HL-60 (cell line): ENCODE measurements around the gene IRAK3.
A peak's percentile ranks its signal among the peaks of the same experiment; 100 is the strongest.

Experiments
- DNase-seq, 2 experiments: peaks; one replicate each; pipeline ENCODE4 v3.0.0-alpha.2; 2010 to 2020; ENCODE audit warnings: low read depth in 1 of 2, low spot score in 1 of 2
- H3K27ac ChIP-seq: fragments of 250-450 bp; sonication (Bioruptor Pico); replicated peaks from 2 replicates; pipeline ENCODE4 v1.5.1; 2020; ENCODE audit warnings: mild to moderate bottlenecking, moderate library complexity
- H3K27me3 ChIP-seq: fragments of 250-450 bp; sonication (Bioruptor Pico); 2 replicates; pipeline ENCODE4 v1.5.1; 2021; ENCODE audit warnings: mild to moderate bottlenecking, moderate library complexity; ENCODE audit not compliant: insufficient read depth, poor library complexity, severe bottlenecking
- H3K4me3 ChIP-seq: replicated peaks from 2 replicates; pipeline ENCODE4 v1.5.1; 2011; ENCODE audit warnings: mild to moderate bottlenecking, control low read depth, low read length; ENCODE audit not compliant: insufficient read depth
- GABPA ChIP-seq: IDR thresholded peaks from 2 replicates; pipeline ENCODE4 v1.6.1; 2012; ENCODE audit warnings: low read depth
- POLR2AphosphoS5 ChIP-seq: IDR thresholded peaks from 2 replicates; pipeline ENCODE4 v1.6.1; 2012; ENCODE audit warnings: low read depth
- SPI1 ChIP-seq: IDR thresholded peaks from 2 replicates; pipeline ENCODE4 v1.6.1; 2012; ENCODE audit warnings: low read depth, mild to moderate bottlenecking, borderline replicate concordance
- TF ChIP-seq, protein P1 (sequence below): IDR thresholded peaks from one replicate; pipeline ENCODE4 v1.5.1; 2011; ENCODE audit warnings: low read length, control low read depth, inconsistent platforms; ENCODE audit not compliant: insufficient read depth
- TF ChIP-seq, protein P2 (sequence below): IDR thresholded peaks from 2 replicates; pipeline ENCODE4 v1.6.1; 2012; ENCODE audit warnings: low read depth; ENCODE audit not compliant: insufficient replicate concordance

IRAK3 gene

GRCh38 chr12:66191547-66192126 is 2.6 kb downstream of the IRAK3 start:
- Histone ChIP-seq H3K27me3 (no peaks in the 10 kb centered on the region), H3K27ac (peak overlapping the region; percentile 80), H3K4me3 (peak overlapping the region; percentile 57)
- DNase-seq: no peak
- TF ChIP-seq SPI1 (no peak), GABPA (no peak), POLR2AphosphoS5 (no peak)
- TF ChIP-seq, protein P1, sequence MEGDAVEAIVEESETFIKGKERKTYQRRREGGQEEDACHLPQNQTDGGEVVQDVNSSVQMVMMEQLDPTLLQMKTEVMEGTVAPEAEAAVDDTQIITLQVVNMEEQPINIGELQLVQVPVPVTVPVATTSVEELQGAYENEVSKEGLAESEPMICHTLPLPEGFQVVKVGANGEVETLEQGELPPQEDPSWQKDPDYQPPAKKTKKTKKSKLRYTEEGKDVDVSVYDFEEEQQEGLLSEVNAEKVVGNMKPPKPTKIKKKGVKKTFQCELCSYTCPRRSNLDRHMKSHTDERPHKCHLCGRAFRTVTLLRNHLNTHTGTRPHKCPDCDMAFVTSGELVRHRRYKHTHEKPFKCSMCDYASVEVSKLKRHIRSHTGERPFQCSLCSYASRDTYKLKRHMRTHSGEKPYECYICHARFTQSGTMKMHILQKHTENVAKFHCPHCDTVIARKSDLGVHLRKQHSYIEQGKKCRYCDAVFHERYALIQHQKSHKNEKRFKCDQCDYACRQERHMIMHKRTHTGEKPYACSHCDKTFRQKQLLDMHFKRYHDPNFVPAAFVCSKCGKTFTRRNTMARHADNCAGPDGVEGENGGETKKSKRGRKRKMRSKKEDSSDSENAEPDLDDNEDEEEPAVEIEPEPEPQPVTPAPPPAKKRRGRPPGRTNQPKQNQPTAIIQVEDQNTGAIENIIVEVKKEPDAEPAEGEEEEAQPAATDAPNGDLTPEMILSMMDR: no peak
- TF ChIP-seq, protein P2, sequence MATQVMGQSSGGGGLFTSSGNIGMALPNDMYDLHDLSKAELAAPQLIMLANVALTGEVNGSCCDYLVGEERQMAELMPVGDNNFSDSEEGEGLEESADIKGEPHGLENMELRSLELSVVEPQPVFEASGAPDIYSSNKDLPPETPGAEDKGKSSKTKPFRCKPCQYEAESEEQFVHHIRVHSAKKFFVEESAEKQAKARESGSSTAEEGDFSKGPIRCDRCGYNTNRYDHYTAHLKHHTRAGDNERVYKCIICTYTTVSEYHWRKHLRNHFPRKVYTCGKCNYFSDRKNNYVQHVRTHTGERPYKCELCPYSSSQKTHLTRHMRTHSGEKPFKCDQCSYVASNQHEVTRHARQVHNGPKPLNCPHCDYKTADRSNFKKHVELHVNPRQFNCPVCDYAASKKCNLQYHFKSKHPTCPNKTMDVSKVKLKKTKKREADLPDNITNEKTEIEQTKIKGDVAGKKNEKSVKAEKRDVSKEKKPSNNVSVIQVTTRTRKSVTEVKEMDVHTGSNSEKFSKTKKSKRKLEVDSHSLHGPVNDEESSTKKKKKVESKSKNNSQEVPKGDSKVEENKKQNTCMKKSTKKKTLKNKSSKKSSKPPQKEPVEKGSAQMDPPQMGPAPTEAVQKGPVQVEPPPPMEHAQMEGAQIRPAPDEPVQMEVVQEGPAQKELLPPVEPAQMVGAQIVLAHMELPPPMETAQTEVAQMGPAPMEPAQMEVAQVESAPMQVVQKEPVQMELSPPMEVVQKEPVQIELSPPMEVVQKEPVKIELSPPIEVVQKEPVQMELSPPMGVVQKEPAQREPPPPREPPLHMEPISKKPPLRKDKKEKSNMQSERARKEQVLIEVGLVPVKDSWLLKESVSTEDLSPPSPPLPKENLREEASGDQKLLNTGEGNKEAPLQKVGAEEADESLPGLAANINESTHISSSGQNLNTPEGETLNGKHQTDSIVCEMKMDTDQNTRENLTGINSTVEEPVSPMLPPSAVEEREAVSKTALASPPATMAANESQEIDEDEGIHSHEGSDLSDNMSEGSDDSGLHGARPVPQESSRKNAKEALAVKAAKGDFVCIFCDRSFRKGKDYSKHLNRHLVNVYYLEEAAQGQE: no peak

- no peak overlapping the region for H3K4me3 ChIP-seq
- TF ChIP-seq SPI1 (no peak), GABPA (no peak), POLR2AphosphoS5 (no peak)
- TF ChIP-seq, protein P2: no peak
- TF ChIP-seq, protein P1: no peak
- DNase-seq: no peak
- H3K27ac ChIP-seq: peak overlapping the region; percentile 8; the same call in 1 of the 2 replicates
- H3K27me3 ChIP-seq: no peaks in the 10 kb centered on the region
These were observed 5.1 kb downstream of the IRAK3 start for GRCh38 chr12:66194122-66194521.

DNA sequence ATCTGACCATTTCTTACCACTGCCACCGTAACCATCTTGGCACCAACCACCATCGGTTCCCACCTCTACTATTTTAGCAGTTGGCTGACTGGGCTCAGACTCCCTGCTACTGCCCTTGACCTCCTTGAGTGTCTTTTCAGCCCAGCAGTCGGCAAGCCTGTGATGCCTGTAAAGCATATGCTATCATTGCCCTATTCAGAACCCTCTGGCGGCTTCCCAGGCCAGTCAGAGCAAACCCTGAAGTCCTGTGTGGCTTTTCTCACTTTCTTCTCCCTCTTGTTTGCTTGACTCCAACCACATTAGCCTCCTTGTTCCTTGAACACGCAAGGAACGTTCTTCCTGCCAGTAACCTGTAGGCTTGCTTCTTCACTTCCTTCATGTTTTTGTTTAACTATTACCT is 6.2 kb downstream of the IRAK3 start:
- DNase-seq: no peak
- TF ChIP-seq, protein P1: no peak
- TF ChIP-seq POLR2AphosphoS5 (no peak), GABPA (no peak), SPI1 (no peak)
- TF ChIP-seq, protein P2: no peak
- no peak overlapping the region for H3K4me3 ChIP-seq

More for the DNA sequence above, 6.2 kb downstream of the IRAK3 start:
- Histone ChIP-seq H3K27me3 (no peaks in the 10 kb centered on the region), H3K27ac (no peak overlapping the region)
